ENCODE data around the gene ADORA2A. TPM values are rescaled to one million over a fixed set of nuclear protein-coding genes. Genes with fewer than 3 reads are reported as not detected.
A peak's percentile ranks its signal among the peaks of the same experiment; 100 is the strongest.

ADORA2A gene
- total RNA-seq, 1 experiment from 2014 or later: 7.6 TPM

DNA sequence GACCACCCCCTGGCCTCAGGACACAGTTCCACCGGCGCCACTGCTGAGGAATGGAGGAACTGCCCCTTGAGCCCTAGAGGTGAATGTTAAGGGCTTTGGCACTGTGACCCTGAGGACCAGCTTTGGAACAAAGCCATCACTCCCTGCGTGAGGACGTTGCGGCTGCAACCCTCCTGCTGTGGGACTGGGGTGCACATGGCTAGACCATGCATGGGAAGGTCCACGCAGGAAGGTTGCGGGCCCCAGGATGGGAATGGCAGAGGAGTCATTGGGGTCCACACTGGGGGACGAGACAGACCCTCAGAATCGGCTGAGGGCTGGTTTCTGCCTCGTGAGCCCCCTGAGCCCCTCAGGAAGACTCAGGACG is 6.4 kb upstream of the ADORA2A start (continued):
- TF ChIP-seq, protein P1, sequence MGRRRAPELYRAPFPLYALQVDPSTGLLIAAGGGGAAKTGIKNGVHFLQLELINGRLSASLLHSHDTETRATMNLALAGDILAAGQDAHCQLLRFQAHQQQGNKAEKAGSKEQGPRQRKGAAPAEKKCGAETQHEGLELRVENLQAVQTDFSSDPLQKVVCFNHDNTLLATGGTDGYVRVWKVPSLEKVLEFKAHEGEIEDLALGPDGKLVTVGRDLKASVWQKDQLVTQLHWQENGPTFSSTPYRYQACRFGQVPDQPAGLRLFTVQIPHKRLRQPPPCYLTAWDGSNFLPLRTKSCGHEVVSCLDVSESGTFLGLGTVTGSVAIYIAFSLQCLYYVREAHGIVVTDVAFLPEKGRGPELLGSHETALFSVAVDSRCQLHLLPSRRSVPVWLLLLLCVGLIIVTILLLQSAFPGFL (CRISPR knock-in tag; IDR thresholded peaks at IDR 0.05; ENCODE audit: borderline replicate concordance): no peak
- TF ChIP-seq FOXP1 (CRISPR knock-in tag; IDR thresholded peaks at IDR 0.05; ENCODE audit: borderline replicate concordance) (no peak), NFE2L1 (CRISPR knock-in tag; IDR thresholded peaks at IDR 0.05) (no peak), PRRX2 (CRISPR knock-in tag; IDR thresholded peaks at IDR 0.05) (no peak), FOXJ3 (CRISPR knock-in tag; IDR thresholded peaks at IDR 0.05; ENCODE audit: borderline replicate concordance) (no peak), SMAD4 (CRISPR knock-in tag; IDR thresholded peaks at IDR 0.05) (no peak), NR2C2 (CRISPR knock-in tag; IDR thresholded peaks at IDR 0.05) (no peak), RORB (CRISPR knock-in tag; IDR thresholded peaks at IDR 0.05) (no peak), SMAD3 (CRISPR knock-in tag; IDR thresholded peaks at IDR 0.05; ENCODE audit: borderline replicate concordance) (no peak), MXD4 (CRISPR knock-in tag; IDR thresholded peaks at IDR 0.05; ENCODE audit: borderline replicate concordance) (no peak), ZNF121 (CRISPR knock-in tag; IDR thresholded peaks at IDR 0.05) (no peak), MYBL2 (CRISPR knock-in tag; IDR thresholded peaks at IDR 0.05) (no peak)
- TF ChIP-seq, protein P2, sequence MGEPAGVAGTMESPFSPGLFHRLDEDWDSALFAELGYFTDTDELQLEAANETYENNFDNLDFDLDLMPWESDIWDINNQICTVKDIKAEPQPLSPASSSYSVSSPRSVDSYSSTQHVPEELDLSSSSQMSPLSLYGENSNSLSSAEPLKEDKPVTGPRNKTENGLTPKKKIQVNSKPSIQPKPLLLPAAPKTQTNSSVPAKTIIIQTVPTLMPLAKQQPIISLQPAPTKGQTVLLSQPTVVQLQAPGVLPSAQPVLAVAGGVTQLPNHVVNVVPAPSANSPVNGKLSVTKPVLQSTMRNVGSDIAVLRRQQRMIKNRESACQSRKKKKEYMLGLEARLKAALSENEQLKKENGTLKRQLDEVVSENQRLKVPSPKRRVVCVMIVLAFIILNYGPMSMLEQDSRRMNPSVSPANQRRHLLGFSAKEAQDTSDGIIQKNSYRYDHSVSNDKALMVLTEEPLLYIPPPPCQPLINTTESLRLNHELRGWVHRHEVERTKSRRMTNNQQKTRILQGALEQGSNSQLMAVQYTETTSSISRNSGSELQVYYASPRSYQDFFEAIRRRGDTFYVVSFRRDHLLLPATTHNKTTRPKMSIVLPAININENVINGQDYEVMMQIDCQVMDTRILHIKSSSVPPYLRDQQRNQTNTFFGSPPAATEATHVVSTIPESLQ (CRISPR knock-in tag; IDR thresholded peaks at IDR 0.05): no peak
- TF ChIP-seq, protein P3, sequence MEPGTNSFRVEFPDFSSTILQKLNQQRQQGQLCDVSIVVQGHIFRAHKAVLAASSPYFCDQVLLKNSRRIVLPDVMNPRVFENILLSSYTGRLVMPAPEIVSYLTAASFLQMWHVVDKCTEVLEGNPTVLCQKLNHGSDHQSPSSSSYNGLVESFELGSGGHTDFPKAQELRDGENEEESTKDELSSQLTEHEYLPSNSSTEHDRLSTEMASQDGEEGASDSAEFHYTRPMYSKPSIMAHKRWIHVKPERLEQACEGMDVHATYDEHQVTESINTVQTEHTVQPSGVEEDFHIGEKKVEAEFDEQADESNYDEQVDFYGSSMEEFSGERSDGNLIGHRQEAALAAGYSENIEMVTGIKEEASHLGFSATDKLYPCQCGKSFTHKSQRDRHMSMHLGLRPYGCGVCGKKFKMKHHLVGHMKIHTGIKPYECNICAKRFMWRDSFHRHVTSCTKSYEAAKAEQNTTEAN (CRISPR knock-in tag; IDR thresholded peaks at IDR 0.05): no peak

DNA sequence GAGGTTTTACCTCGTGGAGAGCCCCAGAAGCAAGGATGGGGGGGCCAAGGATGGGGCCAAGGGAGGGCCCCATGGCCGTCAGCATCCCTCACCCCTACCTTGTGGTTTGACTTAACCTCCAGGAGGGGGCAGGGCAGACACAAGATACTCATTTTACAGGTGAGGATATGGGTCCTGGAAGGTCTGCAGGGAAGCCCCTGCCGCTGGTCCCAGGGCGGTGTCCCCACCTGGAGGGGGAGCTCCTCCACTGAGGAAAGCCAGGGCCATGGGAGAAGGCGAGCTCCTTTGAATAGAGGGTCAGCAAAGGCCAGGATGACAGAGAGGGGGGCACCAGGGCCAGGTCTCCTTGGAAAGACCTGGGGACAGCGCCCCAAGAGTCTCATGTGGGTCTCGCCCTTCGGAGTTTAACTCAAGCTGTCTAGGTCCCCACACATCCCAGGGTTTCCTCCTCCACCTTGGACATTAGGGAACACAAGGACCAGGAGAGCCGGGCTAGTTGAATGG is 5.9 kb upstream of the ADORA2A start:
- Mint-ChIP-seq H3K36me3 (no peaks in the 10 kb centered on the region), H3K4me3 (no peak overlapping the region), H3K27ac (peak overlapping the region; percentile 72; the same call in 1 of the 2 replicates), H3K27me3 (ENCODE audit: low read depth) (peaks cover 19% of the 10 kb centered on the region), H3K9me3 (no peaks in the 10 kb centered on the region), H3K4me1 (peaks cover 22% of the 10 kb centered on the region)
- CTCF ChIA-PET: interaction anchor here (0.6 to 14.0 kb wide), 60 partner anchors 8 to 351 kb away, joined by 3 to 271 read pairs (median 5); partner anchors contain the start of genes GGT1, GUCD1 and SPECC1L
- POLR2A ChIA-PET: interaction anchor here (1.0 to 1.4 kb wide), 2 partner anchors 24 to 100 kb away, joined by 4 to 5 read pairs; no protein-coding TSS in a partner anchor
- TF ChIP-seq OVOL2 (CRISPR knock-in tag; IDR thresholded peaks at IDR 0.05; ENCODE audit: borderline replicate concordance): no peak
- TF ChIP-seq, protein P4, sequence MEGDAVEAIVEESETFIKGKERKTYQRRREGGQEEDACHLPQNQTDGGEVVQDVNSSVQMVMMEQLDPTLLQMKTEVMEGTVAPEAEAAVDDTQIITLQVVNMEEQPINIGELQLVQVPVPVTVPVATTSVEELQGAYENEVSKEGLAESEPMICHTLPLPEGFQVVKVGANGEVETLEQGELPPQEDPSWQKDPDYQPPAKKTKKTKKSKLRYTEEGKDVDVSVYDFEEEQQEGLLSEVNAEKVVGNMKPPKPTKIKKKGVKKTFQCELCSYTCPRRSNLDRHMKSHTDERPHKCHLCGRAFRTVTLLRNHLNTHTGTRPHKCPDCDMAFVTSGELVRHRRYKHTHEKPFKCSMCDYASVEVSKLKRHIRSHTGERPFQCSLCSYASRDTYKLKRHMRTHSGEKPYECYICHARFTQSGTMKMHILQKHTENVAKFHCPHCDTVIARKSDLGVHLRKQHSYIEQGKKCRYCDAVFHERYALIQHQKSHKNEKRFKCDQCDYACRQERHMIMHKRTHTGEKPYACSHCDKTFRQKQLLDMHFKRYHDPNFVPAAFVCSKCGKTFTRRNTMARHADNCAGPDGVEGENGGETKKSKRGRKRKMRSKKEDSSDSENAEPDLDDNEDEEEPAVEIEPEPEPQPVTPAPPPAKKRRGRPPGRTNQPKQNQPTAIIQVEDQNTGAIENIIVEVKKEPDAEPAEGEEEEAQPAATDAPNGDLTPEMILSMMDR (IDR thresholded peaks at IDR 0.05): peak; percentile 33; the same call in 1 of the 2 replicates
- peak; percentile 70 for ATAC-seq
- peak; percentile 86 for DNase-seq (ENCODE audit: low spot score)

DNA sequence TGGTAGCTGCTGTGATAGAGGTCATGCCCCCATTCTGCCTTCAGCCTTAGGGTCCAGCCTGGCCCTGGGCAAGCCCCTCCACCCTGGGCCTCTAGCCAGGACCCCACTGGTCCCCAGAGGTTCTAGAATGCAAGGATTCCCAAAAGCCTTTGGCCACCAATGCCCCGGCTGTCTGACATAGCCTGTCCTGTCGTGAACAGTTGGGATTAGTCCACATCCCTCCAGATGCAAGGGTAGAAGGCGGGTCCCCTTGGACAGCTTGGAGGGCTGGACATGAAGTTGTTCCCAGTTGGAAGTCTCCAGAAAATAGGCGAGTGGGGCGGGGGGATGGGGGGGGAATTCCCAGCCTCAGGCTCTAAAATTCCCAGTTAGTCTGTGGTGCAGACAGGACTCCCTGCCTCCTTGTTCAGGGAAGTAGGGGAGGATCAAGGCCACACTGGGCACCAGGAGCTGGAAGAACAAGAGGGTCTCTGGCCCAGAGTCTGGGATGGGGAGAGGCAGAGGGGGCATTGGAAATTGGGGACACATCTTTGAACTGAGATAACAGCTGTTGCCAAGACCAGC is 5.2 kb upstream of the ADORA2A start:
- Mint-ChIP-seq H3K27me3 (ENCODE audit: low read depth) (peaks cover 20% of the 10 kb centered on the region), H3K9me3 (no peaks in the 10 kb centered on the region), H3K4me1 (peaks cover 22% of the 10 kb centered on the region), H3K27ac (no peak overlapping the region), H3K36me3 (no peaks in the 10 kb centered on the region), H3K4me3 (peak overlapping the region; percentile 41)
- ATAC-seq (no peak), DNase-seq (ENCODE audit: low spot score) (no peak)
- ChIA-PET CTCF (interaction anchor here (0.6 to 14.0 kb wide), 62 partner anchors 8 to 350 kb away, joined by 3 to 271 read pairs (median 5); partner anchors contain the start of genes GGT1, GUCD1 and SPECC1L), POLR2A (interaction anchor here (1.0 to 1.4 kb wide), 2 partner anchors 23 to 100 kb away, joined by 4 to 5 read pairs; no protein-coding TSS in a partner anchor)
- TF ChIP-seq, protein P5, sequence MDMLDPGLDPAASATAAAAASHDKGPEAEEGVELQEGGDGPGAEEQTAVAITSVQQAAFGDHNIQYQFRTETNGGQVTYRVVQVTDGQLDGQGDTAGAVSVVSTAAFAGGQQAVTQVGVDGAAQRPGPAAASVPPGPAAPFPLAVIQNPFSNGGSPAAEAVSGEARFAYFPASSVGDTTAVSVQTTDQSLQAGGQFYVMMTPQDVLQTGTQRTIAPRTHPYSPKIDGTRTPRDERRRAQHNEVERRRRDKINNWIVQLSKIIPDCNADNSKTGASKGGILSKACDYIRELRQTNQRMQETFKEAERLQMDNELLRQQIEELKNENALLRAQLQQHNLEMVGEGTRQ (CRISPR knock-in tag; IDR thresholded peaks at IDR 0.05): no peak
- TF ChIP-seq ETV6 (CRISPR knock-in tag; IDR thresholded peaks at IDR 0.05): no peak
- TF ChIP-seq, protein P6, sequence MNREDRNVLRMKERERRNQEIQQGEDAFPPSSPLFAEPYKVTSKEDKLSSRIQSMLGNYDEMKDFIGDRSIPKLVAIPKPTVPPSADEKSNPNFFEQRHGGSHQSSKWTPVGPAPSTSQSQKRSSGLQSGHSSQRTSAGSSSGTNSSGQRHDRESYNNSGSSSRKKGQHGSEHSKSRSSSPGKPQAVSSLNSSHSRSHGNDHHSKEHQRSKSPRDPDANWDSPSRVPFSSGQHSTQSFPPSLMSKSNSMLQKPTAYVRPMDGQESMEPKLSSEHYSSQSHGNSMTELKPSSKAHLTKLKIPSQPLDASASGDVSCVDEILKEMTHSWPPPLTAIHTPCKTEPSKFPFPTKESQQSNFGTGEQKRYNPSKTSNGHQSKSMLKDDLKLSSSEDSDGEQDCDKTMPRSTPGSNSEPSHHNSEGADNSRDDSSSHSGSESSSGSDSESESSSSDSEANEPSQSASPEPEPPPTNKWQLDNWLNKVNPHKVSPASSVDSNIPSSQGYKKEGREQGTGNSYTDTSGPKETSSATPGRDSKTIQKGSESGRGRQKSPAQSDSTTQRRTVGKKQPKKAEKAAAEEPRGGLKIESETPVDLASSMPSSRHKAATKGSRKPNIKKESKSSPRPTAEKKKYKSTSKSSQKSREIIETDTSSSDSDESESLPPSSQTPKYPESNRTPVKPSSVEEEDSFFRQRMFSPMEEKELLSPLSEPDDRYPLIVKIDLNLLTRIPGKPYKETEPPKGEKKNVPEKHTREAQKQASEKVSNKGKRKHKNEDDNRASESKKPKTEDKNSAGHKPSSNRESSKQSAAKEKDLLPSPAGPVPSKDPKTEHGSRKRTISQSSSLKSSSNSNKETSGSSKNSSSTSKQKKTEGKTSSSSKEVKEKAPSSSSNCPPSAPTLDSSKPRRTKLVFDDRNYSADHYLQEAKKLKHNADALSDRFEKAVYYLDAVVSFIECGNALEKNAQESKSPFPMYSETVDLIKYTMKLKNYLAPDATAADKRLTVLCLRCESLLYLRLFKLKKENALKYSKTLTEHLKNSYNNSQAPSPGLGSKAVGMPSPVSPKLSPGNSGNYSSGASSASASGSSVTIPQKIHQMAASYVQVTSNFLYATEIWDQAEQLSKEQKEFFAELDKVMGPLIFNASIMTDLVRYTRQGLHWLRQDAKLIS (CRISPR knock-in tag; IDR thresholded peaks at IDR 0.05; ENCODE audit: borderline replicate concordance): no peak
- TF ChIP-seq, protein P7, sequence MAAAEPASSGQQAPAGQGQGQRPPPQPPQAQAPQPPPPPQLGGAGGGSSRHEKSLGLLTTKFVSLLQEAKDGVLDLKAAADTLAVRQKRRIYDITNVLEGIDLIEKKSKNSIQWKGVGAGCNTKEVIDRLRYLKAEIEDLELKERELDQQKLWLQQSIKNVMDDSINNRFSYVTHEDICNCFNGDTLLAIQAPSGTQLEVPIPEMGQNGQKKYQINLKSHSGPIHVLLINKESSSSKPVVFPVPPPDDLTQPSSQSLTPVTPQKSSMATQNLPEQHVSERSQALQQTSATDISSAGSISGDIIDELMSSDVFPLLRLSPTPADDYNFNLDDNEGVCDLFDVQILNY (CRISPR knock-in tag; IDR thresholded peaks at IDR 0.05): no peak

All from WTC11 (cell line).